Activated T-helper 1 cell treated with Interleukin-2 at 50 U/mL for 16 hours (primary cell): ENCODE data around the gene ADGB.
"Not testable (repeated sequence)": the region's sequence is repeated elsewhere in the genome, so short reads cannot be mapped to it uniquely, and the experiment has no call there.

Experiments
- DNase-seq: peaks from one replicate; pipeline ENCODE4 v3.0.0-alpha.2; 2020; ENCODE audit warnings: low read depth

The ADGB gene

DNA sequence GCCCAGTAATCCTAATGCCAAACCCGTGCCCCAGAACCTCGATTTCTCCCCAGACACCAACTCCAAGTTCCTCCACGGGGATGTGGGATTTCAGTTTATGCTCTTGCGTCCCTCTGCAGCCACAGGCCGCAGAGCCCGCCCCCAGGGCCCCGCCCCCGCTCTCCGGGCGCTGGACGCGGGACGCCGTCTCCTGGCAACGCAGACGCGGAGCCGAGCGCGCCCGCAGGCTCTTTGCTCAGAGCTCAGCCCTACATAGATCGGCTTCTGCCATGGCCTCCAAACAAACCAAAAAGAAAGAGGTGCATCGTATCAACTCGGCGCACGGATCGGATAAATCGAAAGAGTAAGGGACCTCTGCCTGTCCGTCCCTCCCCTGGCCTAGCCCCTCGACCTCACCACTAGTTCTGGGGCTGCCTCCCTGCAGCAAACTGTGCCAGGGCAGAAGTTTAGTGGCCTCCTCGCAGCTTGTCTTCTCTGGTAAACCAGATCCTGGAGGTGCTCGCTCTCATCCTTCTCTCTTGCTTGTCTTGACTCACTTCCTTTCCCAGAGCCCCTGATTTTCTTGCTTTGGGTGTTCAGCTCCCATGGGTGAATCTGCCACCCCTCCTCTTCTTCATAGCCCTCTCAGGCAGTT is at the start of gene ADGB:
Gene ADGB, plus strand, starts transcription at position 201 of the 634 bp plus-strand sequence. Its CDS starts 69 bp downstream, at position 270.
- DNase-seq: no peak

DNA sequence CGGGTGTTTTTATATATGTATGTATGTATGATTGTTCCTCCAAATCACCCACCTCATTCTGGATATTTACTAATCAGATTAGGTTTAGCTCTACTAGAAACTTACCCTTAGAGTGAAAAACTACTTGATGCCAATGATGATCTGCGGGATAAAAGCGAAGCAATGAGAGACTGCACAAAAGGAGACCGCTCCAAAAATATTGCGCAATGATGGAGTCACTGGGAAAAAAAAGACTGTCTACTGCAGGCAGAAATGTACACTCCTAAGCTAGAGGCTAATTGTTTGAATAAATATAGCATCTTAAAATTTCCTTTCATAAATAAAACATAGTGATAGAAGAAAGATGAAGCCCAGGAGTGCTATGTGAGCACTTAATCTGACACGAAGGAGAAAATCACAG is 47.9 kb upstream of the ADGB start:
- DNase-seq: no peak

DNA sequence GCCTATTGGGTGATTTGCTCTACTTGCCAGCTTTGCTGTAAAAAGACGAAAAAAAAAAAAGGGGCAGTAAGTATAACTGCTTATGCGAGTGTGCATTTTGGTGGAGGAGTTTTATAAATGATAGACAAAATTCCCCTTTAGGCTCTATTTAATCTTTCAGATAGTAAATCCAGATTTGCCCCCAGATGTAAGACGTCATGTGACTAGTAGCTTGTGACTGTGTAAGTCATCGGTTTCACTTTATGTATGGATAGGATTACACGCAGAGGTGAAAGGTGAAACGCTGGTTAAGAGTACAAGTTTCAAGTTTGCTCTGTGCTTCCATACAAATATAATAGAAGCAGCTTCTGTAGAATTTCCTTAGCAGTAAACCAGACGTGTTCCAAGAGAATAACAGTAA is 47.2 kb upstream of the ADGB start:
- no peak for DNase-seq

DNA sequence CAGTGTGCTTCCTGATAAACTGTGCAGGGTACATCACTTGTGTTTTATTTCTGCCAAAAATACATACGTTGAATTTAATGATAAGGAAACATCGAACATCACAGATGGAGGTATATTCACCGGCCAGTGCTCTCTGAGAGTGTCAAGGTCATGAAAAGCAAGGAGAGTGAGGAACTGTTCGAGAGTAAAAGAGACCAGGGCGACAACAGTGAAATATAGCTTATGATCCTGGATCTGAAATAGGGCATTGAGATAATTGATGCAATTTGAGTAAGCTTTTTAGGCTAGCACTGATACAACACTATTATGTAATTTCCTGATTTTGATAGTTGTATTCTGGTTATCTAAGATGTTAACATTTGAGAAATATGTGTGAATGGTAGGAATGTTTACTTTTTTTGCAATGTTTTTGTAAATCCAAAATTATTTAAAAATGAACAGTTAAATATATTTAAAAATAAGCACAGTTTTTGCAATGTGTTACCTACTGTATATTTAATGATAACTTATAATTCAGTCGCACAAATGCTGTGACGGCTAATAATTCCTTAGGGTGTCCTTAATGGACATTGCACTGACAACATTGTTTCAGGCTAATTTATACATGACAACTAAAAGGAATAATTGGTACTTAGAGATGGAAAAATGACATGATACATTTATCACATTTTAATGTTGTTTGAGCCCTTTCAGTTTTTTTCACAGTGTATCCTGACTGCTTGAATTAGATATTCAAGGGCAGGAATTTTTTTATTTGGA is 45.2 kb upstream of the ADGB start:
- DNase-seq: no peak

DNA sequence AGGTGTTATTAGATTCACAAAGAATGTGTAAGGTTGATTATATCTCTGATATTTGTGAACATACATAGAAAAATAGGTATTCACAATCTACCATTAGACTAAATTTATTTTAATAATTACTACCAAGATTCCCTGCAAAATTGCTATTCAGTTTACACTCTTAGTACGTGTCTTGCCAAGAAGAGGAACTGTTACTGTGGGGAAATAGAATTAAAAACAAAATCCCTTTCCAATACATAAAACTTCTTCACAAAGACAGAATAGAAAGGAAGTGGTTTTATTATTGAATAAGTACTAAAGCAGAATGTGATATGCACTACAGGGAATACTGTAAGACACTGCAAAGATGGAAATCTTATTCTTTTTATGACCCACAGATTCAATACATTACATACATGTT is 38.2 kb upstream of the ADGB start:
- no peak for DNase-seq

DNA sequence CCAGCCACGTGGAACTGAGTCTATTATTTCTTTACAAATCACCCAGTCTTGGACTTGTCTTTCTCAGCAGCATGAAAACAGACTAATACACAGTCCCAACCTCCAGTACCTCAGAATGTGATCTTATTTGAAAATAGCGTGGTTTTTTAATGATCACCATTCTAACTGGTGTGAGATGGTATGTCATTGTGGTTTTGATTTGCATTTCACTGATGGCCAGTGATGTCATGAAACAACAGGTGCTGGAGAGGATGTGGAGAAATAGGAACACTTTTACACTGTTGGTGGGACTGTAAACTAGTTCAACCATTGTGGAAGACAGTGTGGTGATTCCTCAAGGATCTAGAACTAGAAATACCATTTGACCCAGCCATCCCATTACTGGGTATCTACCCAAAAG is 32.1 kb upstream of the ADGB start:
- DNase-seq: not testable (repeated sequence)

DNA sequence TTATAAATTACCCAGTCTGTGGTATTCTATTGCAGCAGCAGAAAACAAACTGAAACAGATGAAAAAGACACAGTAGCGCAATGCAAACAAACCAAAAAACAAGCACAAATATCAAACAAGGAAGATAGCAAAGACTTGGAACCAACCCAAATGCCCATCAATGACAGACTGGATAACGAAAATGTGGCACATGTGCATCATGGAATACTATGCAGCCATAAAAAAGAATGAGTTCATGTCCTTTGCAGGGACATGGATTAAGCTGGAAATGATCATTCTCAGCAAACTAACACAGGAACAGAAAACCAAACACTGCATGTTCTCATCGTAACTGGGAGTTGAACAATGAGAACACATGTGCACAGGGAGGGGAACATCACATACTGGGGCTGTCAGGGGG is 30.2 kb upstream of the ADGB start:
- DNase-seq: not testable (repeated sequence)

DNA sequence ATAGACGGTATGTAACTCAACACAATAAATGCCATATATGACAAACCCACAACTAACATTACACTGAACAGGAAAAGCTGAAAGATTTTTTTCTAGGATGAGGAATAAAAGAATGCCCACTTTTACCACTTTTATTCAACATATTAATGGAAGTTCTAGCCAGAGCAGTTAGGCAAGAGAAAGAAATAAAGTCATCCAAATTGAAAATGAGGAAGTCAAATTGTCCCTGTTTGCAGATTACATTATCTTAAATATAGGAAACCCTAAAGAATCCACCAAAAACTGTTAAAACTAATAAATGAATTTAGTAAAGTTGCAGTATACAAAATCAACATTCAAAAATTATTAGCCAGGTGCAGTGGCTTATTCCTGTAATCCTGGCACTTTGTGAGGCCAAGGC is 24.6 kb upstream of the ADGB start:
- no peak for DNase-seq

DNA sequence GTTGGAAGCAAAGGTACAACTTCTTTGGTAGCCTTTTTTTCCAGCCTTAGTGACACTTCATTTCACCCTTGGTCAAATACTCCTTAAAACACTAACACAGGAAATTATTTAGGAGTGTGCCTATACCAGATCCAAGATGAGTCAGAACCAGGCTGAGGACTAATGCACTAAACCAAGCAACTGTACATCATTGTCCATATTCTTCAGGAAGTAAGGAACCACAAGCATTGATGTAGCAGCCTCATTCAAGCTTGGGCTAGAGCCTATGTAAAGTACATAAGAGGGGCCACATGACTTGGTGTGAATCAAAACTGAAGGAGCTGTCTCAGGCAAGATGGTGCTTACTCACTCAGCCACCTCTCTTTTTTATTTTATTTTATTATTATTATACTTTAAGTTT is 20.7 kb upstream of the ADGB start:
- DNase-seq: no peak

DNA sequence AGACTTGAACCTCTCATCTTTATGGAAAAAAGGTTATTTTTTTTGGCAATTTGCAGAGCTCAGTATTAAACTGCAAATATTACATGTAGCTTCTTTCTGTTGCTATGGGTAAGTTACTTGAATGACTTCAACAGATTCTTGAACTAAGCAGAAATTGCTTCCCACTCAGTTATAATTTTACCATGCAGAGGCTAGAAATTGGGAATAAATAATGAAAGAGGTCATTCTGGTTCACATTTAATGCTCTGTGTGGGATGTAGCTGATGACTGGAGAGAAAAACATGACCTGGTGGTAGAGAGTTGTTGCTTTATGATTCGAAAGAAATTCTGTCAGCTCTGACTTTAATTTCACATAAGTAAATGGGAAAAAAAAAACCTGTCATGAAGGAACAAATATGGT is 16.8 kb upstream of the ADGB start:
- DNase-seq: no peak

DNA sequence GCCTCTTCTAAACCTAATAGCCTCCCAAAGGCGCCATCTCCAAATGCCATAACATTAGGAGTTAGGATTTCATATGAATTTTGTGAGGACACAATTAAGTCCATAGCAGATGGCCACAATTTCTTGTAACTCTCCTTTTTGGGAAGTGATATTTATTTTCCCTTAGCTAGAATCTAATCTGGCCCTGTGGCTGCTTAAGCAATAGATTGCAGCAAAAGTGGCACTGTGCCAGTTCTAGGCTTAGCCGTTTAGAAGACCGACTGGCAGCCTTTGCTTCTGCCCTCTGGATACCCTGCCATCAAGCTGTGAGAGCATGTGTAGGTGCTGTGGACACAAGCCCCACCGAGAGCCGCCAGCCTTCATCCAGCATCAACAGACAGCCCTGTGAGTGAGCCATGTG is 15.9 kb upstream of the ADGB start:
- no peak for DNase-seq

DNA sequence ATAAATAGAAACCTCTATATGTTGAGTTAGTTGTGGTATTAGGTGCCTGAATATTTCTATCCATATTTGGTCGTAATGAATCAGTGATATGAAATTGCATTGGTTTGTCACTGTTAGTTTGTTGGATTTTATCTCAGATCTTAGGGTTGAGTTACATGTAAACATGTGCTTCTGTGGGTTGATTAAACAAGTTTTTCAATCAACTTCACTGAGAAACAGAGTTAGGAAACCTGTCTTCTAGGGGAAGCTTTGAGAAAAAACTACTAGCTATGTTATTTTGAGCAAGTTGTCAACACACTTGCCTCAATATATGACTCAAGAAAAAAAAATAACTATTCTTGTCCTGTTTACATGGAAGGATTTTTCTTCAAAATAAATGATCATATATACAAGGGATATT is 14.8 kb upstream of the ADGB start:
- DNase-seq: no peak

DNA sequence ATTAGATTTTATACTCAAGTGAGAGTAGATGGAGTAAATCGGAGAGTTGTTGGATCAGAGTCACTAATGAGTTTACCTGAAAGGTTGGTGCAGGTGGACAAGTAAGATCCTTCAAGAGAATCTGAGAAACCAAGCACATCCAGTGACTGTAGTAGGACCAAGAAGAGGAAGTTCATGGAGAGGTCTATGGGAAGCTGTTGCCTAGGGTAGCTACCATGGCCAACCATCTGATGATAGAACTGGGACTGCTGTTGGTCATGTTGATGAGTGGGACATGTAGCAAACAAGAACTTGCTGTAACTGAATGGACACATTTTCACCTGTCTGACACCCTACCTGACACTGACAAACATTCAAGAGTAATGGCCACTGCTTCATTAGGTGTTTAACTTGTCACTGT is 11.3 kb upstream of the ADGB start:
- no peak for DNase-seq

DNA sequence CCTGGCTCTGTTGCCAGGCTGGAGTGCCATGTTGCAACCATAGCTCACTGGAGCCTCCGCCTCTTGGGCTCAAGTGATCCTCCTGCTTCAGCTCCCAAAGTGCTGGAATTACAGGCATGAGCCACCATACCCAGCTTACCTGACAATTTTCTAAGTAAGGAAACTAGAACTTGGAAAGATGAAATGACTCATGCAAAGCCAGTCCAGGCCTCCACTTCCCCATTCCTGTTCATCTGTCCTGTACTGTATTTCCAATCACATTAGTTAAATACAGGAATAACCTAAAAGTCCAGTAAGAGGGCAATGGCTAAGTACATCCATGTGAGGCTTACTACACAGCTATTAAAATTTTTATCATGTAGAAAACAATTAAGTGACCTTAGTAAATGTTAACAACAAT is 8.3 kb upstream of the ADGB start:
- no peak for DNase-seq

DNA sequence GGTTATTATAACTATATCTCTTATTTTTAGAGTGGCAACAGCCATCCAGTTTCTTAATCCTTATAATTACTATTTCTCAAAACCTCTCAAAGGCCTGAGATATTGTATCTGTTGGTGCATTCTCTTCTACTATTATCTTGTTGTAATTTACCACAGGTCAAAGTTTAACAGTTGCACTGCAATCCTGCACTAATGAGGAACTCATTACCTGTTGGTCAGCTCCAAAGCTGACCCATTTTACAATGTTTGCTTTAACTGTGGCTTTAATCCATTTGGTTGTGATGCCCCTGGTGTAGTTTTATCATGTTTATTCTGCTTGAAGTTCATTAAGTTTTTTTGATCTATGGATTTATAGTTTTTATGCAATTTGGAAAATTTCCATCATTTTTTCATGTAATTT is 6.3 kb upstream of the ADGB start:
- DNase-seq: no peak

DNA sequence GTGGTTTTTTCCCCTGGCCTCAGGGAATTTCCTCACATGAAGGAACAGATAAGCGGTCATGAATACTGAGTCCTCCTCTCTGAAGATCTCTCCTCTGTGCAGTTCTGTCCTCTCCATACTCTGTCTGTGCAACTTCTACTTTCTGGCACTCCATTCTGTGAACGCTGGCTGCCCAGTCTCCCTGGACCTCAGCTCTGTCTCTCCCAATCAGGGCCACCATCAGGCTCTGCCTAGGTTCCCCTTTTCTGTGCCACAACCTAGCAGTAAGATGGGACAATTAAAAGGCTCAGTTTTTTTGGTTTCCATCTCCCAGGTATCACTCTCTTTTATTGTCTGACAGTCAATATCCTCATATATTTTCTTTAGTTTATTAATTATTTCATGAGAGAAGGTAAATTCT is 4.8 kb upstream of the ADGB start:
- DNase-seq: no peak

DNA sequence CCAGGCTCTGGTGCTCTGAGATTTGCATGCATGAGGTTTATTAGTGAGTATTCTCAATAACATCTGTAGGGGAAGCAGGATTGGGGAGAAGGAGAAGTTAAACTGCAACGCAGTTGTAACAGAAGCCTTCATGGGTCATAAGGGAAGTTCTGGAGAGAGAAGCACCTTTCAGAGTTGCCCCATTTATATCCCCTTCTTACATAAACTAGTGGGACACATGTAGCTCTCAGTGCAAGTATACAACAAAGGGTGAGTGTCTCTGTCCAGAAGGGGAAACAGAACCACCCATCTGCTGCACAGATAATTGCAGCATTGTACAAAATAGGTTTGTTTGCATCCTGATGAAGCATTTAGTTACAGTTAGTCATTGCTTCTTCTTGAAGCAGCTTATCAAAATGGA is 4.3 kb upstream of the ADGB start:
- DNase-seq: no peak

DNA sequence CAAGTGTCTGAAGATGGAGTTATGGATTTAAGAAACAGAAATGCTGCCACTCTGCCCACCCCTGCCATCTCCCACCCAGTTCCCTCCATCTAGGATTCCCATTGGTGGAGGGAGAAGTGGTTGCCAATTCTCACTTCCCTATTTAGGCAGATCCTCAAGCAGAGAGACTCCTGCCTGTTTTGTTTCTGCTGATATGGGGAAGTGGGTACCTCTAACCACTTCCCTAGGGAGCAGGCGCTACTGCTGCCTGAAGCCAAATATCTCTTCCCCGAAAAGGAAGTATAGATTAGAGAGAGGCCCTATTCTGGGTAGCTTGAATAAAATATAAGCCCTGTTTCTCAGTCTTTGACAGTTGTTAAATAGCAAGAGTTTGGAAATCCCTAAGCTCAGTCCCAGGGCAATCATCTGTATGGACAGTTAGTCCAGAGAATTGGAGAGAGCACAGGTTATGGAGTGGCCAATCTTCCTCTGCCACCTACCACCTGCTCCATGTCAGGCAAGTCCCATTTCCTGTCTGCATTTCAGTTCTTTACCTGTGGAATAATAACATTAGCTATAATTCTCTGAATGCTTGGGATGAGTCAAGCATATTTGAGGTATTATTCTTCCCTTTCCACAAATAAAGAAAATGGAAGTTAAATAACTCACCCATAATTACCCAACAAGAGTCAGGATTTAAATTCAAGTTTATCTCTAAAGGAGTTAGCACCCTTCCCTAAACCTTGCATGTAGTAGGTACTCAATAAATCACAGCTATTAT is 2.6 kb upstream of the ADGB start:
- DNase-seq: no peak

DNA sequence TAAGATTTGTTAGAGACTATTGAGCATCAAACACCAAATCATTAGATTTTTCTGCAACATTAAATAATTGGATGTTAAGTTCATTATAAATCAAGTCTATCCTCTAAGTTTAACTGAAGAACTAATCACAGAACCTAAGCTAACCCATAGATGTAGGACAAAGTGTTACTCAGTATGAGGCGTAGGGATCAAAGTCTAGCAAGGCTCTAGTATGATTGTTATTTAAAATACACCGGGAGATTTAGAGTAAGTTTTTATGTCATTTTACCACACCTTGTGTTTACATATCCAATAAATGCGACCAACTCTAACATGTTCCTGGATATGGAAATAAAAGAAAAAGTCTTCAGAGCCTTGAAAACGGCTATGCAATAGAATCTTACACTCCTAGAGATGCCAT is 2.6 kb downstream of the ADGB start:
- DNase-seq: no peak

DNA sequence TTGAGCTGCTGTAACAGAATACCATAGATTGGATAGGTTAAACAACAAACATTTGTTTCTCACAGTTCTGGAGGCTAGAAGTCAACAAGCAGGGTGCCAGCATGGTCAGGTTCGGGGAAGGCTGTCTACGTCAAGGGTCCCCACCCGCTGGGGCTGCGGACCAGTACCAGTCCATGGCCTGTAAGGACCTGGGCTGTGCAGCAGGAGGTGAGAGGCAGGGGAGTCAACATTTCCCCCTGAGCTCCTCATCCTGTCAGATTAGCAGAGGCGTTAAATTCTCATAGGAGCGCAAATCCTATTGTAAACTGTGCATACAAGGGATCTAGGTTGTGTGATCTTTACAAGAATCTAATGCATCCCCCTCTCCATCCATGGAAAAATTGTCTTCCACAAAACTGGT is 3.8 kb downstream of the ADGB start:
- DNase-seq: no peak

DNA sequence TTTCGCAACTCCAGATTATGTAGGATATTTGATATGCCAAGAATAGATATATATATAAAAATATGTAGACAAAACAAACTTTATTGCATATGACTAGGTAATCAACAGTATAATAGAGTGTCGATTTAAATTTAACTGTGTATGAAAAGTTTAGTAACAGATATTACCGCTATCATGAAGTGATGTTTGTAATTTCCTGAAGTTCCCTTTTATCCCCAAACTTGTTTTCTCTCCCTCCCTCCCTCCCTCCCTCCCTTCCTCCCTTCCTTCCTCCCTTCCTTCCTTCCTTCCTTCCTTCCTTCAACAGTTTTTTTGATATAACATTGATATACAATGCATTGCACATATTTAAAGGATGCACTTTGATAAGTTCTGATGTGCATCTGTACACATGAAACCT is 15.2 kb downstream of the ADGB start:
- no peak for DNase-seq

DNA sequence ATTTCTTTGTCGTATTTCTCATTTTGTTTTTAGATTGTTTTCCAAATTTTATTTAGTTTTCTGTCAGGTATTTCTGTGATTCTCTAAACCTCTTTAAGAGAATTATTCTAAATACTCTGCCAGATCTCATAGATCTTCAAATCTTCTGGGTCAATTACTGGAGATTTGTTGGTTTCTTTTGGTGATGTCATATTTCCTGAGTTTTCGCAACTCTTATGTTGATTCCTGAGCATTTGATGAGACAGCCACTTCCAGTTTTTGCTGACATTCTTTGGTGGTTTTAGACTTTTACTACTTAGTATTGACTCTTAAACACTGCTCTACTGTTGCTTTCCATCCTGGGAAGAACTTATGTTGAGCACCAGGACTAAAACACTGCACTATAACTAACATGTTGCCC is 21.9 kb downstream of the ADGB start:
- DNase-seq: no peak

DNA sequence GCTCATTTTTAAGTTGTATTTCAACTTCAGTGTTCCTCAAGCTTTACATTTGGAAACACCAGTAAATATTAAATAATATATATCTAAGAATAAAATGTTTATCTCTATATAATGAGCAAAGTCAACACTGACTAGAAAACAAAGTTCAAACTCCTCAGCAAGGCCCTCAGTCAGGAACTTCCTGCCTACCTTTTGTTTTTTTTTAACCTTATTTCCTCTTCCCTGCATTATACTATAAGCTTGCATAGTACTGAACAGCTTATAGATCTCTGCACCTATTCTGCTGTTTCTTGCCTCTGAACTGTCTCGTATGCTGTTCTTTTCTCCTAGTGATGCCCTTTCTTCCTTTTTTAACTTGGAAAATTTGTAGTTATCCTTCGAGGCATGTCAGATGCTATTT is 29.6 kb downstream of the ADGB start:
- DNase-seq: no peak
